Non-pigmented ciliary epithelial cell (primary cell): ENCODE data around the gene TSPAN14.

Experiments
- DNase-seq: peaks from one replicate; pipeline ENCODE4 v3.0.0-alpha.2; 2010; ENCODE audit warnings: low read depth

The TSPAN14 gene

GRCh38 chr10:80421707-80422536 is 32.2 kb upstream of the TSPAN14 start:
- DNase-seq = no peak

GRCh38 chr10:80425901-80426300 is 28.2 kb upstream of the TSPAN14 start:
- no peak for DNase-seq

- DNase-seq = no peak
These were observed 26.6 kb upstream of the TSPAN14 start for GRCh38 chr10:80427541-80427940.

- no peak for DNase-seq
These were observed 24.6 kb upstream of the TSPAN14 start for GRCh38 chr10:80429521-80429973.

GRCh38 chr10:80433134-80433533 is 21.0 kb upstream of the TSPAN14 start:
- DNase-seq = no peak

- no peak for DNase-seq
These were observed 17.5 kb upstream of the TSPAN14 start for GRCh38 chr10:80436446-80437098.

- no peak for DNase-seq
These were observed 16.9 kb upstream of the TSPAN14 start for GRCh38 chr10:80437227-80437626.

GRCh38 chr10:80441831-80442230 is 12.3 kb upstream of the TSPAN14 start:
- DNase-seq = no peak

GRCh38 chr10:80442879-80443278 is 11.2 kb upstream of the TSPAN14 start:
- DNase-seq = no peak

- DNase-seq = no peak
These were observed 10.6 kb upstream of the TSPAN14 start for GRCh38 chr10:80443531-80443974.

GRCh38 chr10:80444124-80444523 is 10.0 kb upstream of the TSPAN14 start:
- DNase-seq = no peak

- peak; percentile 41 for DNase-seq
These were observed 9.3 kb upstream of the TSPAN14 start for GRCh38 chr10:80444646-80445319.

- DNase-seq = no peak
These were observed 6.5 kb upstream of the TSPAN14 start for GRCh38 chr10:80447436-80448190.

- DNase-seq = no peak
These were observed 5.7 kb upstream of the TSPAN14 start for GRCh38 chr10:80448209-80448942.

GRCh38 chr10:80449520-80449919 is 4.6 kb upstream of the TSPAN14 start:
- DNase-seq = no peak

- no peak for DNase-seq
These were observed 3.0 kb upstream of the TSPAN14 start for GRCh38 chr10:80451132-80451531.

GRCh38 chr10:80452069-80452468 is 2.0 kb upstream of the TSPAN14 start:
- DNase-seq = no peak

GRCh38 chr10:80452640-80453039 is 1.5 kb upstream of the TSPAN14 start:
- DNase-seq = no peak

GRCh38 chr10:80453056-80453841 is 861 bp upstream of the TSPAN14 start:
- no peak for DNase-seq
